Activated effector memory CD4-positive, alpha-beta T cell treated with anti-CD3 and anti-CD28 coated beads, Interleukin-2, amount 50 U/mL, for 16 hours (primary cell): ENCODE measurements around the gene PLEKHA4.
"Not testable (repeated sequence)": the region's sequence is repeated elsewhere in the genome, so short reads cannot be mapped to it uniquely, and the experiment has no call there.

Source experiments
- DNase-seq: peaks from one replicate; pipeline ENCODE4 v3.0.0-alpha.2; 2020

Gene PLEKHA4

DNA sequence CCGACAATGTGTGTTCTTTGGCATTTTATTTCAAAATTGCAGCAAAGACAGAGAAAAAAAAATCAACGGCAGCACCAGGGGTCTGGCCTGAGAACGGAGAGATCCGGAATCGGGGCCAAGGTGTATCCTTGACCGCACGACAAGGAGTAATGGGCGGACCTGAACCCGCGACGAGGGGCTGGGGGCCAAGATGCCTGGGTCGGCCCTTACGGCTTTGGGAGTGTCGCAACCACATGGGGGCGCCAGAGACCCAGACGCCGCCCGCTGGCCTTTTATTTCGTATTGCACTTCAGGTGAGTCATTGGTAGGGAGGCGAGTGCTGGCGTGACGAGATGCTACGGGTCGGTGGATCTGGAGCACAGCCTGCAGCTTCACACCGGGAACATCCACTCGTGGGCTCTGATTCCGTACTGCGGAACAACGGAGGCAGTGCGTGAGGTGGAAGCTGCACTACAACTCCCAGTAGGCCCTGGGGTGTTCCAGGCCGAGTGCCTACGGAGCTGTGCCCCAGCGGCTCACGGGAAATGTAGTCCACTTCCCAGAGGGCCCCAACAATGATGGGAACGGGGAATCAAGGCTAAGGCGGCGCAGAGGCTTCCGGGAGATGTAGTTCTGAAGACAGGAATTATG lies 73.2 kb downstream of the PLEKHA4 start:
- DNase-seq = peak; percentile 94

DNA sequence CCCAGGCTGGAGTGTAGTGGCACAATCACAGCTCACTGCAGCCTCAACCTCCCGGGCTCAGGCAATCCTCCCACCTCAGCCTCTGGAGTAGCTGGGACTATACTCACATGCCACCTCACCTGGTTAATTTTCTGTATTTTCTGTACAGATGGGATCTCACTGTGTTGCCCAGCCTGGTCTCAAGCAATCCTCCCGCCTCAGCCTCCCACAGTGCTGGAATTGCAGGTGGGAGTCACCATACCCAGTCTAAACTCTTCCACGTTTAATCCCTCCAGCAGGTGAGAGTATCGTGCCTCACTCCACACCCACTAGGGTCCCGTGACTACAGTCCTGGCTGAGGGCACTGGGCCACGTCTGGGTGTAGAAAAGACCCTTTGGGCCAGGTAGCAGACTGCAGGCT lies 74.1 kb downstream of the PLEKHA4 start:
- DNase-seq = no peak

DNA sequence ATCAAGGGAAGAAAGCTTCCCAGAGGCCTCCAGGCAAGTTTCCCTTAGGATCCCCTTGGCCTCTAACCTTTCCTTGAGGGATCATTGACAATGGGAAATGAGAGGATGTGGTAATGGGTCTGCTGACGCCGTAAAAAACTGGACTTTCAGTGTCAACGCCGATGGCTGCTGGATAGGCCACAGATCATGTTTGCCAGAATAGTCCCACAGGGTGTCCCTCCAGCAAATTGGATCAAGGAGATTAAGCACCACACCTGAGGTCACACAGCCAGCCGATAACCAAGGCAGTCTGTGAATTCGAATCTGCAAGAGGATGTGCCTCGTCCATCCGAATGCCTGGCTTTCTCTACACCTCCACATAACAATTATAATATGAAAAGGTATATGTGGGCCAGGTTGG lies 75.1 kb downstream of the PLEKHA4 start:
- no peak for DNase-seq

DNA sequence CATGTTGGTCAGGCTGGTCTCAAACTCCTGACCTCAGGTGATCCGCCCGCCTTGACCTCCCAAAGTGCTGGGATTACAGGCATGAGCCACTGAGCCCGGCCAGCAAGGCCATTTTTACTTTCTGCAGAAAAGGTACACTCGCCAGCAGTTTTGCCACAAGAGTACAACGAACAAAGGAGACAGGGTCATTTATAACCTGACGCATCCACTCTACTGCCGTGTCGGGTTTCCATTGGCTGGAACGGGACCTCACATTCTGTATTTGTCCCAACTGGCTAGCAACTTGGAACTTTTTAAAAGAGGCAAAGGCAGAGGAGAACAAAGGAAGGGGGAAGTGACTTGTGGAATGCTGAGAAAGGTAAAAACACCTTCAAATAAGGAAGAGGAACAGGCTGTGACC lies 81.1 kb downstream of the PLEKHA4 start:
- DNase-seq = not testable (repeated sequence)
